ENCODE data around the gene DIAPH3. TPM values are rescaled to one million over a fixed set of nuclear protein-coding genes. Genes with fewer than 3 reads are reported as not detected.

Gene DIAPH3
- total RNA-seq, 4 donors from 2014 or later, result 0.20 to 0.30 TPM; not detected in 2

DNA sequence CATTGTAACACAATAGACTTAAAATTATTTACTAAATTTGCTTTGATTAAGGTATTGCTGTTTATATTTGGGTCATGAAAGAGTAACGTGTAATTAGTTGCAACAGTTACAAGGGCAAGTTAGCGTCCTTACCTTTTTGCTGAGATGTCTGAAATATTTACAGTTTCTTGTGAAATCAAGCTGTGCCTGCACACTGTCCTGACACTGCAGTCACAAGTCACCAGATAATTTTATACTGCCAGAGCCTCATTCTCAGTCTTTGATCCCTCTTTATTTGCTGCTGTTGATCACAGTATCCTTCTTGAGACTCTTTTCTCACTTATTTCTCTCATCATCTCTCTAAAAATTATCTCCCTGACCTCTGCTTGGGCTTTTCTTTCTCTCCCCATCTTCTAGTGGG, 8.4 kb upstream of the DIAPH3 start:
- TF ChIP-seq POLR2A (IDR thresholded peaks at IDR 0.05), result no peak
- TF ChIP-seq, protein P1, sequence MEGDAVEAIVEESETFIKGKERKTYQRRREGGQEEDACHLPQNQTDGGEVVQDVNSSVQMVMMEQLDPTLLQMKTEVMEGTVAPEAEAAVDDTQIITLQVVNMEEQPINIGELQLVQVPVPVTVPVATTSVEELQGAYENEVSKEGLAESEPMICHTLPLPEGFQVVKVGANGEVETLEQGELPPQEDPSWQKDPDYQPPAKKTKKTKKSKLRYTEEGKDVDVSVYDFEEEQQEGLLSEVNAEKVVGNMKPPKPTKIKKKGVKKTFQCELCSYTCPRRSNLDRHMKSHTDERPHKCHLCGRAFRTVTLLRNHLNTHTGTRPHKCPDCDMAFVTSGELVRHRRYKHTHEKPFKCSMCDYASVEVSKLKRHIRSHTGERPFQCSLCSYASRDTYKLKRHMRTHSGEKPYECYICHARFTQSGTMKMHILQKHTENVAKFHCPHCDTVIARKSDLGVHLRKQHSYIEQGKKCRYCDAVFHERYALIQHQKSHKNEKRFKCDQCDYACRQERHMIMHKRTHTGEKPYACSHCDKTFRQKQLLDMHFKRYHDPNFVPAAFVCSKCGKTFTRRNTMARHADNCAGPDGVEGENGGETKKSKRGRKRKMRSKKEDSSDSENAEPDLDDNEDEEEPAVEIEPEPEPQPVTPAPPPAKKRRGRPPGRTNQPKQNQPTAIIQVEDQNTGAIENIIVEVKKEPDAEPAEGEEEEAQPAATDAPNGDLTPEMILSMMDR (IDR thresholded peaks at IDR 0.05), result no peak
- TF ChIP-seq EP300 (IDR thresholded peaks at IDR 0.05), result no peak
- 76 to 79% methylated on average over 2 of the region's 2 CpGs for WGBS, 2 donors
- DNase-seq (ENCODE audit: low spot score in 2 of 2), result no peak
- Histone ChIP-seq H3K4me1 (no peaks in the 10 kb centered on the region), H3K27me3 (no peaks in the 10 kb centered on the region), H3K27ac (no peak overlapping the region), H3K9me3 (no peaks in the 10 kb centered on the region), H3K4me3 (no peak overlapping the region), H3K36me3 (no peaks in the 10 kb centered on the region)

DNA sequence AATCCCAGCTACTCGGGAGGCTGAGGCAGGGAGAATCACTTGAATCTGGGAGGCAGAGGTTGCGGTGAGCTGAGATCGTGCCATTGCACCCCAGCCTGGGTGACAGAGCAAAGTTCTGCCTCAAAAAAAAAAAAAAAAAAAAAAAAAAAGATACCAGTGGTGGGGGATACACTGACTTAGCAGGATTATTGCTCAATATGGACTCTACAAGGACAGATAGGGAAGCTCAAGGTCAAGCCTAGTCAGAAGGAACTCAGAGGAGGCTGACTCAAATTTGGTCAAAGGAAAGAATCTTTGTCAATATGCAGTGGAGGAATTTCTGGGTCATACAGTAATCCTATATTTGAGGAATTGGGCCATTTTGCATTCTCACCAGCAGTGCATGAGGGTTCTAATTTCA, 6.7 kb upstream of the DIAPH3 start:
- DNase-seq (ENCODE audit: low spot score in 2 of 2), result no peak
- WGBS, 2 donors, result 91 to 96% methylated on average over 3 of the region's 3 CpGs
- Histone ChIP-seq H3K4me3 (no peak overlapping the region), H3K36me3 (no peaks in the 10 kb centered on the region), H3K9me3 (no peaks in the 10 kb centered on the region), H3K27me3 (no peaks in the 10 kb centered on the region), H3K27ac (no peak overlapping the region), H3K4me1 (peaks cover 0 to 4% (median 0%) of the 10 kb centered on the region in 4 donors)
- TF ChIP-seq, protein P1 (IDR thresholded peaks at IDR 0.05), result no peak
- TF ChIP-seq EP300 (IDR thresholded peaks at IDR 0.05), result no peak
- no peak for TF ChIP-seq POLR2A (IDR thresholded peaks at IDR 0.05)

DNA sequence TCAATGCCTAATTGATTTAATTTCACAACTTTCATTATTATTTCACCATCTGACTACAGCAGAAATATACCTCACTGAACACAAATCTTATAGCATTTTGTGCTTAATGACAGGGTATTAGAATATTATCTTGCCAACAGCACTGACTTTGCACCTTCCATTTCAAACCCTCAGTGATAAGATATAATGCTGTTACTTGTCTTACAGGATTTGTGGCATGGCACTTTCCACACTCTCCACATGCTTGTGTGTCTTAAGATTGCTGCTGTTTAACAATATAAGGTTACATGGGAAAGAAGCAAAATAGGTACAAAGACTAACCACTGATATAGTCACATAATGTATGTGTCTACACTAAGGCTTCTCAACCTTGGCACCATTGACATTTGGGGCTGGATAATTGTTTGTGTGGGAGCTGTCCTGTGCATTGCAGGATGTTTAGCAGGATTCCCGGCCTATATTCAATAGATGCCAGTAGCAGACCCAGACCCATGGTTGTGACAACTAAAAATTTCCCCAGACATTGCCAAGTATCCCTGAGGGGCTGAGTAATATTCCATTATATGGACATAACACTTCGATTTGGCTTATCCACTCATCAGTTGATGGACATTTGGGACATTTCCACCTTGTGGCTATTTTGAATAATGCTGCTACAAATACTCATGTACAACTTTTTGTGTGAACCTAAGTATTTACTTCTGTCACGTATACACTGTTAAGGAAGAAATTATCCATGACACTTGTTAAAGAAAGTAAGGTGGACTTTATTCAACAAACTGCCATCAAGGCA, 5.7 kb upstream of the DIAPH3 start:
- 79 to 91% methylated on average over 3 of the region's 3 CpGs for WGBS, 2 donors
- TF ChIP-seq EP300 (IDR thresholded peaks at IDR 0.05), result no peak
- TF ChIP-seq POLR2A (IDR thresholded peaks at IDR 0.05), result no peak
- TF ChIP-seq, protein P1 (IDR thresholded peaks at IDR 0.05), result no peak
- DNase-seq (ENCODE audit: low spot score in 2 of 2), result no peak
- Histone ChIP-seq H3K27ac (no peak overlapping the region), H3K27me3 (no peaks in the 10 kb centered on the region), H3K4me1 (peaks cover 0 to 14% (median 2%) of the 10 kb centered on the region in 4 donors), H3K4me3 (no peak overlapping the region), H3K9me3 (no peaks in the 10 kb centered on the region), H3K36me3 (no peaks in the 10 kb centered on the region)

DNA sequence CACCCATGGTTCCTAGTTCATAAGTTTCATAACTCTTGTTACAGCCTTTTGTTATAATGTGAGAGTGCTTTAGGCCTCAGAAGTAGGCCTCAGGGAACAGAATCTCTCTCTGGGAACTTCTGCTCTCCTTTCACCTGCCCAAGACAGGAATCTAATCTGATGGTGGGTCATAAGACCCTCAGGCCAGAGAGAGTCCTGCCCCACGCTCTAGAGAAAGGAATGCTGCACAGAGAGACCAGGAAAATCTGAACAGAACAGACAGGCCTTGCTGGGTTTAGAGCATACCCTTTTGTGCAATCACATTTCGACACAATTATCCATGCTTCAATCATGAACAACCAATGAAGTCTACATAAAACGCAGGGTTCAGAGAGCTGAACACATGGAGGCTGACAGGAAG, 3.4 kb upstream of the DIAPH3 start:
- no peaks in the 10 kb centered on the region for H3K9me3 ChIP-seq
- H3K27me3 ChIP-seq, result no peaks in the 10 kb centered on the region
- no peaks in the 10 kb centered on the region for H3K36me3 ChIP-seq
- no peak for DNase-seq (ENCODE audit: low spot score in 2 of 2)
- 82 to 95% methylated on average over 3 of the region's 3 CpGs for WGBS, 2 donors
- H3K4me3 ChIP-seq, result no peak overlapping the region
- peaks cover 0 to 27% (median 2%) of the 10 kb centered on the region in 4 donors for H3K4me1 ChIP-seq
- TF ChIP-seq, protein P1 (IDR thresholded peaks at IDR 0.05), result no peak
- TF ChIP-seq EP300 (IDR thresholded peaks at IDR 0.05) (no peak), POLR2A (IDR thresholded peaks at IDR 0.05) (no peak)
- no peak overlapping the region for H3K27ac ChIP-seq

DNA sequence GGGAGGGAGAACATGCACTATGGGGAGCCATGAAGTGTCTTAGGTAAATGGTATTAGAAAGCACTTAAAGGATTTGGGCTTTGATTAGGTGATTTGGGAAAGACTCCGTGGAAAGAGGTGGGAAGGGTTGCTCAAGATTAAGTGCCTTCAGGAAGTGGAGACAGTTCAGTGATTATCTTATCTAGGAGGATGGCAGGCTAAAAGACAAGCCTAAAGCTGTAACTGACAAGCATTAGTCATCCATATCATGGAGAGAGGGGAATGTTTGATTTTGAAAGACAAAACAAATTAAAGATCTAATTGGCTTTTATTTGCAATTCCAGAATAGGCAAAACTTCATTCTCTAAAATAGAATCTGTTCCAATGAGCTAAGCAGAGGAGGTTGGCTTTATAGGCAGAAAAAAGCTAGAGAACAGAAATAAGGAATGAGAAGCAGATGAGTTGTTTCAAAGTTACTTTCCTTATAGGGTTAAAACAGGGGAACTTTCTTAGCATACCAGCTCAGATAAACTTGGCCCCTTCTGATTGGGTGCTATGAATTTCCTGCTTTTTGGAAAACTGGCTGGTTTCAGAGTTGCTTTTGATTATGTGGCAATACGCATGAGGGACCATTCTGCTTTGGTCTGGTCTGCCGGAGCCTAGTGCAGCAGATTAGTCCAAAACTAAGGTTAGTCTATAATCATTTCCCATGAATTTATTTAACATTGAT, 1.8 kb upstream of the DIAPH3 start:
- TF ChIP-seq EP300 (IDR thresholded peaks at IDR 0.05) (no peak), POLR2A (IDR thresholded peaks at IDR 0.05) (no peak)
- TF ChIP-seq, protein P1 (IDR thresholded peaks at IDR 0.05), result no peak
- no peak overlapping the region for H3K27ac ChIP-seq
- no peak overlapping the region for H3K4me3 ChIP-seq

More for the DNA sequence above, 1.8 kb upstream of the DIAPH3 start:
- WGBS, 2 donors, result 67 to 73% methylated on average over 3 of the region's 3 CpGs
- Histone ChIP-seq H3K4me1 (peaks cover 0 to 27% (median 2%) of the 10 kb centered on the region in 4 donors), H3K36me3 (no peaks in the 10 kb centered on the region), H3K27me3 (no peaks in the 10 kb centered on the region), H3K9me3 (no peaks in the 10 kb centered on the region)
- DNase-seq (ENCODE audit: low spot score in 2 of 2), result no peak
